ENCODE measurements around the gene SCYL1.

The SCYL1 gene

GRCh38 chr11:65572356-65573051 is 47.6 kb downstream of the SCYL1 start, which contains the start of gene FAM89B:
Gene FAM89B (plus strand): TSS chr11:65572538. CDS start chr11:65572670, 132 bp downstream.
- DNase-seq = peak; percentile 82

DNA sequence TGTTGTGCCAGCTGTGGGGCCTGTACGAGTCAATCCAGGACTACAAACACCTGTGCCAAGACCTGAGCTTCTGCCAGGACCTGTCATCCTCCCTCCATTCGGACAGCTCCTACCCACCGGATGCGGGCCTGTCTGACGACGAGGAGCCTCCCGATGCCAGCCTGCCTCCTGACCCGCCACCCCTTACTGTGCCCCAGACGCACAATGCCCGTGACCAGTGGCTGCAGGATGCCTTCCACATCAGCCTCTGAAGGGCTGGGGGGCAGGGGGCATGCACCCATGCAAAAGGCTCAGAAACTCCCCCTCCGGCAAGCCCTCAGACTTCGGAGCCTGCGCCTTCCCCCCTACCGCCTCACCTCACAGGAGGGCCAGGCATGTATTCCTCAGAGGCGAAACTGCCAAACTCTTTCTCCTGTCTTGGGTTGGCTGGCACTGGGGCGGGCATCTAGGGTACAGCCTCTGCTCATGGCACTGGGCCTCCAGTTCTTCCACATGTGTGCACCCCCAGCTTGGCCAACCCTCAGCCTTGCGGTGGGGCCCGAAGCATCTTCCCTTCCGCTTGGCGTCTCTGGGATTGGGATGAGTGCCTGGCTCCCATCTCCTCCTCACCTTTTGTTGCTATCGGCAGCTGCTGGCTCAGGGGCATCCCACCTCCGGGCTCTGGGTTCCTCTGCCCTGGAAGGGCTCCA is 48.7 kb downstream of the SCYL1 start:
- no peak for DNase-seq

DNA sequence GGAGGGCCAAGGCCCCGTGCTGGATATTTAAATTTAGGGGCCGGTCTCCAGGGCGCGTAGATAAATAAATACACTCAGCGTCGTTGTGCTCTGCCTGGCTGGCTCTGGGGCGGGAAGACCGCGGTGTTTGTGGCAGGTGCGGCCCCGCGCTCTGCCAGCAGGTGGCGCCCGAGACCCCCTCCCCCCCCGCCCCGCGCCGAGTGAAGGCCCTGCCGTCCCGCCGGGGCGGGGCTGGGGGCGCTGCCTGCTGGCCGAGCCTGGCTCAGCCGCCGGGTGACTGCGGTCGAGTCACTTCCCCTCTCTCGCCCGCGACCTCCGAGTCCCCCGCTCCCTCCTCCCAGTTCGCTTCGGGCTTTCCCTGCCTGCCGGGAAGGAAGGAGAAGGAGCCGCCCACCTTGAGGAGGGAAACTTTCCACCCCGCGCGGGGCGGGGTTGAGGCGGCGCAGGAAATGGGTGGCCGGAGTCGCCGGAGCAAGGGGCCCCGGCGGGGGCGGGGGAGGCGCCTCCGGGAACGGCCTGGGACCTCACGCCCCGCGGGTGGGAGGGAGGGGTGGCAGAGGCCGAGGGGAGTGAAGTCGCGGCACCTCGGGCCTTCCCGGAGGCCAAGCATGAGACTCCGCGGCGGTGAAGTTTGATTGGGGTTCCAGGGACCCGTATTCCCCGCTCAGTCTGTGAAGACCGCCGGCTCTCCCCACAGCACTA is 49.4 kb downstream of the SCYL1 start:
- peak; percentile 99 for DNase-seq

- DNase-seq = no peak
Observed at GRCh38 chr11:65574811-65575567, 50.1 kb downstream of the SCYL1 start.

GRCh38 chr11:65575568-65576231 is 50.8 kb downstream of the SCYL1 start, which contains the start of gene EHBP1L1:
Gene EHBP1L1 (plus strand): TSS chr11:65576053. CDS start chr11:65576303, 250 bp downstream.
- peak; percentile 77 for DNase-seq

GRCh38 chr11:65576232-65576866 is 51.5 kb downstream of the SCYL1 start:
- no peak for DNase-seq

DNA sequence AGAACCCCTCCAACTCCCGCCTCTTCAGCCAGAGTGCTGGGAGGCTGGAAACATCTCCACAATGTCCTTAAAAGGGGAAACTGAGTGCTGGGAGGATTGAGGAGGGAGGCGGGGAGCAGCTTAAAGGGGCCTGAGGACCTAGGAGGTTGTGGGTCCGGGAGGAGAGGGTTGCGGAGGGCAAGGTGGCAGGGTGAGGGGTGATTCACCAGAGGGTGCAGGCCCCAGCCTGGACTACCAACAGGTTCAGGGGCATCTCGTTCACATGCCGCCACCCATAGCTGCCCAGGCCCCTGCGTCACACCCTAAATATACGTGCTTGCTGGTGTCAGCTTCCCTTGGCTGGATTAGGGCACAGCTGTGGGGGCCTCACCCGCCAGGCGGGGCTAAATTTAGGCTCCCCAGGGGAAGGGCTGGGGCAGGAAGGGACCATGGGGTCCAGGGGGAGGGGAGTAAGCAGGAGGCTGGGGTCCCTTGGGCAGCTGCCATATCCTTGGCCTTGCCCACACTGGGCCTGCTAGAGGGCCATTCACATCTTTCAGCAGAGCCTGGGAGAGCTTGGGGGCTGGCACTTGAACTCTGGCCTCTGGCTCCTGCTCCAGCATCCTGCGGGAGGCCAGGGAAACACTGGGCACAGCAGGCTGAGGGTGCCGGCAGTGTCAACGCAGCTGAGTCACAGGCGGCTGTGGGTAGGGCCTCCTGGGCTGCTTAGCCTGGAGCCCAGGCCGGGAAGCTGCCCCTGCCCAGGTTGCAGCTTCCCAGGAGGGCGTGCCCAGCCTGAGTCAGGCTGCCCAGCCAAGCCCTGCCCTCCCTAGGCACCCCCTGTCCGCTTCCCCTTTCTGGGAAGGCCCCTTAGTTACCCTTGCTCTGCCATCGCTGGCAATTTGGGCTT is 52.2 kb downstream of the SCYL1 start:
- DNase-seq = peak; percentile 71

DNA sequence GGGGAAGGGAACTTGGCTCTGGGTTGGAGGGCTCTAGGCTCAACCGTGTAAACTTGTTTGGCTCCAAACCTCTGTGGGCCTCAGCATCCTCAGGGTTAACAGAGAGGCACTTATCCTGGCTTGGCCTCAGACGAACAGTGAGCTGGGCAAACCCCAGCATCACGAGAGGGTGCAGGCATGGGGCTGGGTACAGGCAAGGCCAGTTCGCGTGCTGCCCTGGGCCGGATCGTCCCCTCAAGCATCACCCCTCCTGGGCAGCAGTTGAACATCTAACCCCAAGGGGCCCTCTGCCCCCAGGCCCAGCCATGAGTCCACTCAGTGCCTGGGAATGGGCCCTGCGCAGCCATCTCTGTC is 52.9 kb downstream of the SCYL1 start:
- DNase-seq = no peak

DNA sequence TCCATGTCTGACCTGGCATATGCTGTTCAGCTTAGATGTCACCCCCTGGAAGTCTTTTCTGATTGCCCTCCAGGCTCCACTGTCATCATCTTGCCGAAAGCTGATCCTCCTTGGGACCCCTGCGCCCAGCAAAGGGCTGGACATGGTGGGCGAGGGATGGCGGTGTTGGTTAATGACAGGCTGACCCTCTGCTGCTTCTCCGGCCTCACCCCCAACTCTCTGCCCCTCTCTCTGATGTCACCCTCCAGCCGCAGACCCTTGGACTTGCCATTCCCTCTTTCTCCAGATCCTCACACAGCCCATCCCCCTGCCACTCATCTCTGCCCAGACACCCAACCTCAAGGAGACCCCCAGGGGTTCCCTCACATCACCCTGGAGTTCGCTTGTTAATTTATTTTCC is 53.3 kb downstream of the SCYL1 start:
- no peak for DNase-seq

DNA sequence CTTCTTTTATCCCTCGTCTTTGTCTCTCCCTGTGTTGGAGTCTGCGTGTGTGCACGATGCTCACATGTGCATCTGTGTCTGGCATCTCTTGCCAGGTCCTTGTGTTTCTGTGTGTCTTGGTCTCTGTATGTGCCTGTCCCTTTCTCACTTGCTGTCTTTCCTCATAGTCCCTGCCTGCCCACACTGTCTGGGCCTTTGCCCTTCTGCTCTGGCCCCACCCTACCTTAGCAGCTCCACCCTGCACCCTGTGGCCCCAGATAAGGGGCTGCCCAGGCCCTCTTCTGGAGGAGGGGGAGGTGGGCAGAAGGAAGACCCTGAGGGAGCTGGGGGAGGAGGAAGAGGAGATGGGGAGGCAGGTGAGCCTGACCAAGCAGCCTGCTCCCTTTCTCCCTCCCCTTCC is 53.8 kb downstream of the SCYL1 start:
- no peak for DNase-seq

GRCh38 chr11:65579291-65579690 is 54.4 kb downstream of the SCYL1 start:
- DNase-seq = no peak

DNA sequence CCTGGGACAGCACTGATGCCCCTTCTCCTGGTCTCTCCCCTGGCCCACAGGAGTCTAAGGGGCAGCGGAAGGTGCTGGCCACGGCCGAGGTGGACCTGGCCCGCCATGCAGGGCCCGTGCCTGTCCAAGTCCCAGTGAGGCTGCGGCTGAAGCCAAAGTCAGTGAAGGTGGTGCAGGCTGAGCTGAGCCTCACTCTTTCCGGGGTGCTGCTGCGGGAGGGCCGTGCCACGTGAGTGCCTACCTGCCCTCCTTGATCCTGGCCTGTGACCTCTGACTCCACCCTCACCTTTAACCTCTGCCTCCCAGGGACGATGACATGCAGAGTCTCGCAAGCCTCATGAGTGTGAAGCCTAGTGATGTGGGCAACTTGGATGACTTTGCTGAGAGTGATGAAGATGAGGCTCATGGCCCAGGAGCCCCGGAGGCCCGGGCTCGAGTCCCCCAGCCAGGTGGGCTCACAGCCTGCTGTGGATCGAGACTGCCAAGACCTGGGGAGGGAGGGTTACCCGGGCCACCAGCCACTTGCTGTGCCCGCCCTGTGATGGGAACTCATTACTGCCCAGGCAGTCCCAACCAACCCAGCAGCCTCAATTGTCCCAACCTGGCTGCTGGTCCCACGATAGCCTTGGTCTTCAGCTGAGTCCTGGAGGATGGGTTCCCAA is 55.3 kb downstream of the SCYL1 start:
- no peak for DNase-seq

- no peak for DNase-seq
Observed at GRCh38 chr11:65580756-65581155, 55.9 kb downstream of the SCYL1 start.

GRCh38 chr11:65581928-65582327 is 57.0 kb downstream of the SCYL1 start:
- no peak for DNase-seq

DNA sequence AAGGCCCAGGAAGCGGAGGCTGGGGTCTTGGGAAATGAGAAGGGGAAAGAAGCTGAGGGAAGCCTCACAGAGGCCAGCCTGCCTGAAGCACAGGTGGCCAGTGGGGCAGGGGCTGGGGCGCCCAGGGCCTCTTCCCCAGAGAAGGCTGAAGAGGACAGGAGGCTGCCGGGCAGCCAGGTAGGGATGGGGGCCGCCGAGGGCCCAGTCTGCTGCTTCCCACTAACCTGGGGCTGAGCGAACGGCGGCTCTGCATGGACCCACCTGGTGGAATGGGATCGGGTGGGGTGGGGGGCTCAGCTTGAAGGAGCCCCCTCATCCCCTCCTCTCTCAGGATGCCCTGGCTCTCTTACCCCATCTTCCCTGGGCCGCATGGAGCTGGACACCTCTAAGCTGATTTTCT is 58.7 kb downstream of the SCYL1 start:
- DNase-seq = no peak

DNA sequence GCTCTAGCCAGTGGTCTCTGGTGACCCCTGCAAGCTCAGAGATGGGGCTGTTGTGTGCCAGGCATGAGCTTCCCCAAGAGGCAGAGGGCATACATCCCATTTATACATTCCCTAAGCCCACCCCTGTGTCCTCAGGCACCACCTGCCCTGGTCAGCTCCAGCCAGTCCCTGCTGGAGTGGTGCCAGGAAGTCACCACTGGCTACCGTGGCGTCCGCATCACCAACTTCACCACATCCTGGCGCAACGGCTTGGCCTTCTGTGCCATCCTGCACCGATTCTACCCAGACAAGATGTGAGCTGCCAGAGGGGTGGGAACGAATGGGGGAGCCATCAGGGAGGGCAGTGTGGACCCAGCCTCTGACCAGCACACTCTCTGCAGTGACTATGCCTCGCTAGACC is 59.2 kb downstream of the SCYL1 start:
- no peak for DNase-seq

- DNase-seq = no peak
Observed at GRCh38 chr11:65584723-65585171, 59.9 kb downstream of the SCYL1 start.

GRCh38 chr11:65585396-65586246 is 60.7 kb downstream of the SCYL1 start:
- DNase-seq = no peak

- DNase-seq = no peak
Observed at GRCh38 chr11:65586247-65586630, 61.4 kb downstream of the SCYL1 start.
